ENCODE measurements around the gene MACROD1.

The MACROD1 gene

DNA sequence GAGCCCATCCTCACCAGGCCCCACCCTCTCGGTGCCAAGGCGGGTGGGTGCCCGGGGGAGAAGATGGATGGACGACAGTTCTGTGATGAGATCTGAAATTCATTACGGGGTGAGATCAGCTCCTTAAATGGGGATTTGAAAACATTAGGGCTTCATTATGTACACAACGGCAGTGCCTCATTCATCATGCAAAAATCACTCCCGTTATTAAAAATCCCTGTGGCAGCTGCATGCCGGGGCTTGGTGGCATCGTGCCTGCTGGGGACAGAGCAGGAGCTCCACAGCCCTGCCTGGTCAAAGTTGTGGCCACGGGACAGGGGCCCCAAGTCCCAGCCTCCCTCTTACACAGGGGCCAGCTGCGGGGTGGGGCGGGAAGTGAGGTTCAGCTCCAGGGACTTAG lies 159.5 kb downstream of the MACROD1 start:
- Histone ChIP-seq H3K27ac (no peak overlapping the region), H3K27me3 (ENCODE audit: control insufficient read depth, insufficient read depth, low read length) (no peaks in the 10 kb centered on the region), H3K4me2 (ENCODE audit: low read length) (no peak overlapping the region), H3K9ac (no peak overlapping the region), H3K9me3 (ENCODE audit: control insufficient read depth, low read length) (no peaks in the 10 kb centered on the region), H3K4me1 (no peaks in the 10 kb centered on the region), H3K4me3 (ENCODE audit: low read depth, low read length) (no peak overlapping the region), H3K36me3 (ENCODE audit: control insufficient read depth, insufficient read depth, low read length) (no peaks in the 10 kb centered on the region), H2AFZ (no peak overlapping the region), H3K79me2 (no peaks in the 10 kb centered on the region)
- TF ChIP-seq, protein P1, sequence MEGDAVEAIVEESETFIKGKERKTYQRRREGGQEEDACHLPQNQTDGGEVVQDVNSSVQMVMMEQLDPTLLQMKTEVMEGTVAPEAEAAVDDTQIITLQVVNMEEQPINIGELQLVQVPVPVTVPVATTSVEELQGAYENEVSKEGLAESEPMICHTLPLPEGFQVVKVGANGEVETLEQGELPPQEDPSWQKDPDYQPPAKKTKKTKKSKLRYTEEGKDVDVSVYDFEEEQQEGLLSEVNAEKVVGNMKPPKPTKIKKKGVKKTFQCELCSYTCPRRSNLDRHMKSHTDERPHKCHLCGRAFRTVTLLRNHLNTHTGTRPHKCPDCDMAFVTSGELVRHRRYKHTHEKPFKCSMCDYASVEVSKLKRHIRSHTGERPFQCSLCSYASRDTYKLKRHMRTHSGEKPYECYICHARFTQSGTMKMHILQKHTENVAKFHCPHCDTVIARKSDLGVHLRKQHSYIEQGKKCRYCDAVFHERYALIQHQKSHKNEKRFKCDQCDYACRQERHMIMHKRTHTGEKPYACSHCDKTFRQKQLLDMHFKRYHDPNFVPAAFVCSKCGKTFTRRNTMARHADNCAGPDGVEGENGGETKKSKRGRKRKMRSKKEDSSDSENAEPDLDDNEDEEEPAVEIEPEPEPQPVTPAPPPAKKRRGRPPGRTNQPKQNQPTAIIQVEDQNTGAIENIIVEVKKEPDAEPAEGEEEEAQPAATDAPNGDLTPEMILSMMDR (IDR thresholded peaks at IDR 0.05), result no peak

DNA sequence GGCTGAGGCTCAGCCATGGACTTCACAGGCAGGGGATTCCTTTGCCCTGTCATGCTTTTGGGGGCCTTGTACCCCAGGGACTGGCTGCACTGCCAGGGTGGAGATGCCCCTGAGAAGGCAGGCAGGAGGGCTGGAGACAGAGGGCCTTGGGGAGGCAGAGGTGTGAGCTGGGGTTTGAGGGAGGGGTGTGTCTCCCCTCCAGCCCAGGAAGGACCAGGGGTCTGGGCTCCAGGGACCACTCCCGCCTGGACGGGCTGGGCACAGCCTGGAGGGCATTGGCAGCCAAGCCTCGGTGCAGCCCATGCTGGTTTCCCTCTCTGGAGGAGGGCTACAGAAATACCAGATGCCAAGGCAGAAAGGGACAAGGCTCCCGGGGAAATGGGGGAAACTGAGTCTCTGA lies 160.2 kb downstream of the MACROD1 start:
- Histone ChIP-seq H3K4me1 (no peaks in the 10 kb centered on the region), H3K4me3 (ENCODE audit: low read depth, low read length) (no peak overlapping the region), H3K27ac (no peak overlapping the region), H3K27me3 (ENCODE audit: control insufficient read depth, insufficient read depth, low read length) (no peaks in the 10 kb centered on the region), H2AFZ (no peak overlapping the region), H3K9ac (no peak overlapping the region), H3K9me3 (ENCODE audit: control insufficient read depth, low read length) (no peaks in the 10 kb centered on the region), H3K79me2 (no peaks in the 10 kb centered on the region), H3K4me2 (ENCODE audit: low read length) (no peak overlapping the region), H3K36me3 (ENCODE audit: control insufficient read depth, insufficient read depth, low read length) (no peaks in the 10 kb centered on the region)
- TF ChIP-seq, protein P1 (IDR thresholded peaks at IDR 0.05), result no peak

DNA sequence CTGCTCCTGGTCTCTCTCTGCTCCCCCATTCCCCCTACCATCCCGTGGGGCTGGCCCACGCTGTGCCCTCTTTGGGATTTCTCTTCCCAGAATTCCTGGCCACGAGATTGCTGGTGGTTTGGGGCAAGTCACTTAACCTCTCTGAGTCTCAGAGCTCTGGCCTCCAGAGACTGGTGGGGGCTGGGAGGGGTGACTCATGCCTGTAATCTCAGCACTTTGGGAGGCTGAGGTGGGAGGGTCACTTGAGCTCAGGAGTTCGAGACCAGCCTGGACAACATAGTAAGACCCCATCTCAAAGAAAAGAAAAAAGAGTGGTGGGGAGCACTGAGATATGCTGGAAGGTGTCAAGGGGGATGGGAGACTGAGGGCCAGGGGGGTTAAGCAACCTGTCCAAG lies 161.3 kb downstream of the MACROD1 start:
- H3K79me2 ChIP-seq, result no peaks in the 10 kb centered on the region
- TF ChIP-seq, protein P1 (IDR thresholded peaks at IDR 0.05), result no peak
- H3K9me3 ChIP-seq (ENCODE audit: control insufficient read depth, low read length), result no peaks in the 10 kb centered on the region
- H3K36me3 ChIP-seq (ENCODE audit: control insufficient read depth, insufficient read depth, low read length), result no peaks in the 10 kb centered on the region
- no peak overlapping the region for H2AFZ ChIP-seq
- no peak overlapping the region for H3K4me3 ChIP-seq (ENCODE audit: low read depth, low read length)
- H3K27me3 ChIP-seq (ENCODE audit: control insufficient read depth, insufficient read depth, low read length), result no peaks in the 10 kb centered on the region
- no peak overlapping the region for H3K9ac ChIP-seq
- H3K4me2 ChIP-seq (ENCODE audit: low read length), result no peak overlapping the region
- no peaks in the 10 kb centered on the region for H3K4me1 ChIP-seq
- no peak overlapping the region for H3K27ac ChIP-seq

DNA sequence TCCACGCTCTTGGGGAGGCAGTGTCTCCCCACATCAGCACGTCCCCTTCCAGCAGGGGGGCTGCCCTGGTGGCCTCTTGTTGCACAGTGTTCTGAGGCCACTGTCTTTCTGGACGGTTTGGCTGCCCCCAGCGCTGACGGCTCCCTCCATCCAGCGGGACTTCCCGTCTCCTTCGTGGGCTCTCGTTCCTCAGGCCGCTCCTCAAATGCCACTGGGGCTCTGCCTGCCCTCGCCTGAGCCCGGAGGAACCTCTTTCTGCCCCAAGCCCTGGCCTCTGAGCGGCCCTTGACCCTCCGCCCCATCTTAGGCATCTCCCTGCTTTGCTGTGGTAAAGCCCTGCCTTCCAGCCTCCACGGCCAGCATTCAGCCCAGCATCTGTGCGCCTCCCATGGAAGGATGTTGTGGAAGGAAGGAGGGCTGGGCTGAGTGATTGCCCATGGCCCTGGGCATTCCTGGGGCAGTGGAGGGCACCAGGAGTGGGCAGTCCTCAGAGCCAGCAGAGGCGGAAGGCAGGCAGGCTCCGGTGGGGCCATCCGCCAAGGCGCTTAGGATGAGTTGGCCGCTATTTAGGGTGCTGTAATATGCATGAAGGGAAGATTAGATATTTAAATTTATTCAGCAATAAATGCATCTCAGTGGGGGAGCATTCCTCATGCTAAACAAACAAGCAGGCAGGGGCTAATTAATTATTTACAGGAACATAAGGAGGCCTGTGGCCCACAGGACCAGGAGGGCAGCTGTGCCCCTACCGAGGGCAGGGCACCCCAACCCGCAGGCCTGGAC lies 161.9 kb downstream of the MACROD1 start:
- TF ChIP-seq, protein P1 (IDR thresholded peaks at IDR 0.05), result no peak
- no peak overlapping the region for H3K27ac ChIP-seq
- no peak overlapping the region for H3K9ac ChIP-seq
- no peak overlapping the region for H3K4me2 ChIP-seq (ENCODE audit: low read length)
- H3K9me3 ChIP-seq (ENCODE audit: control insufficient read depth, low read length), result no peaks in the 10 kb centered on the region
- no peak overlapping the region for H2AFZ ChIP-seq
- H3K4me3 ChIP-seq (ENCODE audit: low read depth, low read length), result no peak overlapping the region
- H3K36me3 ChIP-seq (ENCODE audit: control insufficient read depth, insufficient read depth, low read length), result no peaks in the 10 kb centered on the region
- no peaks in the 10 kb centered on the region for H3K4me1 ChIP-seq
- H3K27me3 ChIP-seq (ENCODE audit: control insufficient read depth, insufficient read depth, low read length), result no peaks in the 10 kb centered on the region
- no peaks in the 10 kb centered on the region for H3K79me2 ChIP-seq
